ENCODE data around the gene COMMD1. TPM values are rescaled to one million over a fixed set of nuclear protein-coding genes. Genes with fewer than 3 reads are reported as not detected.

Gene COMMD1
- total RNA-seq, 5 donors from 2014 or later (not counting 1 experiment from before 2014, with no cell fraction given) = 18.2 to 23.8 (median 19.6) TPM

DNA sequence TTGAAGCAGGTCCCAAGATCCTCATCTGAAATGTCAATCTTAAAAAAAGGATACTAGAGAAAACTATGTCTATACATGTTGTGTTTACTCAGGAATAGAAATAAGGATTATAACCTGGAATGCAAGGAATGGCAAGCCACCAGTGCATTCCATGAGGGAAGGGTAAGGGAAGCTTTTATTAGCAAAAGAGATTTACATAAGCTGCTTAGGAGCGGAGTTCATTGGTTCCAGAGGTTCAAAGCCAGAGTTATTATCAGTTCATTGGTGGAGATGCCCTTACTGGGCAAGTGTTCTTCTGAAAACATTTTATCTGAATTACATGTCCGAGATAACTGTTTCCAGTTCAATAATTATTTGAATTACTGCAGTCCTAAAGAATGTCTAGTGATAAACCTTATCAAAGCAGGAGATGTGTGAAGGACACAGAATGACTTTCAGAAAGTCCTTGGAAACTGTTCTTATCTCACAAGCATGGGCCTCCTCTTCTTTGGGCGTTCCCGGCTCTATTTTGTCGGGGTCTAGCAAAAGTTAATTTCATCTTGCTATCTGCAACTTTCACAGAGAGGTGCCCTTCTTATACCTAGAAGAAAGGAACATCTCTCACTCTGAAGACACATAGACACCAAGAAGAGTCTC, 23.5 kb downstream of the COMMD1 start:
- DNase-seq (no peak), ATAC-seq (replicated peaks in 1 of 4) (no peak)
- Mint-ChIP-seq H3K4me3 (no peak overlapping the region), H3K27ac (no peak overlapping the region), H3K4me1 (peaks cover 0 to 14% (median 1%) of the 10 kb centered on the region in 3 donors), H3K9me3 (no peaks in the 10 kb centered on the region), H3K36me3 (peaks cover 18% of the 10 kb centered on the region), H3K27me3 (no peaks in the 10 kb centered on the region)
- CTCF ChIA-PET = no interaction called here
- Histone ChIP-seq H3K36me3 (ENCODE audit: control insufficient read depth in 2 of 2, extremely low read depth in 1 of 2, insufficient read depth in 1 of 2, low read length in 1 of 2) (peaks cover 0 to 5% of the 10 kb centered on the region in 2 donors), H3K27me3 (replicated peaks in 1 of 2; ENCODE audit: control insufficient read depth in 2 of 2, extremely low read depth in 1 of 2, insufficient read depth in 2 of 2, low read length in 1 of 2) (no peaks in the 10 kb centered on the region), H3K9me3 (no peaks in the 10 kb centered on the region), H3K4me3 (ENCODE audit: control insufficient read depth in 1 of 2, extremely low read depth in 1 of 2, low read length in 1 of 2) (no peak overlapping the region), H3K27ac (ENCODE audit: low read length) (no peak overlapping the region), H3K4me1 (ENCODE audit: control insufficient read depth in 1 of 2, extremely low read depth in 1 of 2, insufficient read depth in 2 of 2, low read length in 2 of 2) (no peaks in the 10 kb centered on the region)
- POLR2A ChIA-PET = no interaction called here
- 96% methylated on average over 4 of the region's 5 CpGs for WGBS (ENCODE audit: insufficient coverage)

DNA sequence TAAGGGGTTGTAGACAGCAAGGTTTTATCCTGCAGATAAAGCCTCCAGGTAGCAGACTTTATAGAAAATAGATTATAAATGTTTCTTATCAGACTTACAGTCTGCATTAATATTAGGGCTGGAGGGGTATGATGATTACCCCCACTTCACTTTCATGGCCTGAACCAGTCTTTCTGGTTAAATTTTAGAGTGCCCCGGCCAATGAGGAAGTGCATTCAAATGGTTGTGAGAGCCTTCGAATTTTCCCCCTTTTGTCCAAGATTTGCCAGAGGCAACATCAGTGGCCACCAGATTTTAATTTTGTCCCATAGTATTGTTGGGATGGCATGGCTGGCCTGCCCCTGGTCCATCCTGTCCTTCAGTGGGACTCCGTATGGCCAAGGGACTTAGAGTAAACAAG, 31.6 kb downstream of the COMMD1 start:
- DNase-seq = no peak
- peaks cover 15% of the 10 kb centered on the region for H3K36me3 Mint-ChIP-seq
- Histone ChIP-seq H3K4me3 (ENCODE audit: control insufficient read depth in 1 of 2, extremely low read depth in 1 of 2, low read length in 1 of 2) (no peak overlapping the region), H3K27me3 (replicated peaks in 1 of 2; ENCODE audit: control insufficient read depth in 2 of 2, extremely low read depth in 1 of 2, insufficient read depth in 2 of 2, low read length in 1 of 2) (no peaks in the 10 kb centered on the region), H3K9me3 (no peaks in the 10 kb centered on the region), H3K4me1 (ENCODE audit: control insufficient read depth in 1 of 2, extremely low read depth in 1 of 2, insufficient read depth in 2 of 2, low read length in 2 of 2) (no peaks in the 10 kb centered on the region), H3K27ac (ENCODE audit: low read length) (no peak overlapping the region), H3K36me3 (ENCODE audit: control insufficient read depth in 2 of 2, extremely low read depth in 1 of 2, insufficient read depth in 1 of 2, low read length in 1 of 2) (peaks cover 0 to 3% of the 10 kb centered on the region in 2 donors)
- H3K9me3 Mint-ChIP-seq = no peaks in the 10 kb centered on the region
- no peaks in the 10 kb centered on the region for H3K27me3 Mint-ChIP-seq
- no peak overlapping the region for H3K4me3 Mint-ChIP-seq
- POLR2A ChIA-PET = no interaction called here
- WGBS (ENCODE audit: insufficient coverage) = 100% methylated on average over 2 of the region's 3 CpGs
- ATAC-seq (replicated peaks in 1 of 4) = no peak
- no peak overlapping the region for H3K27ac Mint-ChIP-seq
- CTCF ChIA-PET = interaction anchor here in 1 of 2 donors (0.6 kb wide), 1 partner anchor 419 kb away, joined by 3 read pairs; no protein-coding TSS in a partner anchor
- H3K4me1 Mint-ChIP-seq = peaks cover 0 to 6% (median 1%) of the 10 kb centered on the region in 3 donors

- no peaks in the 10 kb centered on the region for H3K27me3 ChIP-seq (replicated peaks in 1 of 2; ENCODE audit: control insufficient read depth in 2 of 2, extremely low read depth in 1 of 2, insufficient read depth in 2 of 2, low read length in 1 of 2)
- no CpG with 5 or more reads among the region's 5 CpGs for WGBS (ENCODE audit: insufficient coverage)
- ChIA-PET CTCF (interaction anchor here in 1 of 2 donors (0.5 kb wide), 1 partner anchor 19 kb away, joined by 3 read pairs; no protein-coding TSS in a partner anchor), POLR2A (interaction anchor here in 1 of 2 donors (0.6 kb wide), 2 partner anchors 19 to 1843 kb away, joined by 3 read pairs; no protein-coding TSS in a partner anchor)
- no peaks in the 10 kb centered on the region for H3K4me1 ChIP-seq (ENCODE audit: control insufficient read depth in 1 of 2, extremely low read depth in 1 of 2, insufficient read depth in 2 of 2, low read length in 2 of 2)
- DNase-seq = no peak
- no peak for ATAC-seq (replicated peaks in 1 of 4)
- Mint-ChIP-seq H3K4me1 (no peaks in the 10 kb centered on the region), H3K9me3 (no peaks in the 10 kb centered on the region), H3K27ac (no peak overlapping the region), H3K27me3 (no peaks in the 10 kb centered on the region), H3K4me3 (no peak overlapping the region), H3K36me3 (peaks cover 11% of the 10 kb centered on the region)
- no peak overlapping the region for H3K4me3 ChIP-seq (ENCODE audit: control insufficient read depth in 1 of 2, extremely low read depth in 1 of 2, low read length in 1 of 2)
- H3K36me3 ChIP-seq (ENCODE audit: control insufficient read depth in 2 of 2, extremely low read depth in 1 of 2, insufficient read depth in 1 of 2, low read length in 1 of 2) = peaks cover 0 to 3% of the 10 kb centered on the region in 2 donors
- H3K27ac ChIP-seq (ENCODE audit: low read length) = no peak overlapping the region
- no peaks in the 10 kb centered on the region for H3K9me3 ChIP-seq
Observed at GRCh38 chr2:61937886-61938285, 32.4 kb downstream of the COMMD1 start.

- CTCF ChIA-PET = interaction anchor here in 1 of 2 donors (0.5 kb wide), 1 partner anchor 19 kb away, joined by 3 read pairs; no protein-coding TSS in a partner anchor
- WGBS (ENCODE audit: insufficient coverage) = 85% methylated on average over 2 of the region's 3 CpGs
- no peaks in the 10 kb centered on the region for H3K4me1 Mint-ChIP-seq
- no peaks in the 10 kb centered on the region for H3K9me3 Mint-ChIP-seq
- Histone ChIP-seq H3K4me3 (ENCODE audit: control insufficient read depth in 1 of 2, extremely low read depth in 1 of 2, low read length in 1 of 2) (no peak overlapping the region), H3K4me1 (ENCODE audit: control insufficient read depth in 1 of 2, extremely low read depth in 1 of 2, insufficient read depth in 2 of 2, low read length in 2 of 2) (no peaks in the 10 kb centered on the region), H3K27ac (ENCODE audit: low read length) (no peak overlapping the region), H3K36me3 (ENCODE audit: control insufficient read depth in 2 of 2, extremely low read depth in 1 of 2, insufficient read depth in 1 of 2, low read length in 1 of 2) (peaks cover 0 to 3% of the 10 kb centered on the region in 2 donors), H3K27me3 (replicated peaks in 1 of 2; ENCODE audit: control insufficient read depth in 2 of 2, extremely low read depth in 1 of 2, insufficient read depth in 2 of 2, low read length in 1 of 2) (no peaks in the 10 kb centered on the region), H3K9me3 (no peaks in the 10 kb centered on the region)
- H3K36me3 Mint-ChIP-seq = peaks cover 16% of the 10 kb centered on the region
- H3K27ac Mint-ChIP-seq = no peak overlapping the region
- H3K27me3 Mint-ChIP-seq = no peaks in the 10 kb centered on the region
- POLR2A ChIA-PET = interaction anchor here in 1 of 2 donors (0.6 kb wide), 1 partner anchor 1843 kb away, joined by 3 read pairs; no protein-coding TSS in a partner anchor
- DNase-seq (no peak), ATAC-seq (replicated peaks in 1 of 4) (no peak)
- H3K4me3 Mint-ChIP-seq = no peak overlapping the region
Observed at GRCh38 chr2:61938511-61938910, 33.0 kb downstream of the COMMD1 start.

DNA sequence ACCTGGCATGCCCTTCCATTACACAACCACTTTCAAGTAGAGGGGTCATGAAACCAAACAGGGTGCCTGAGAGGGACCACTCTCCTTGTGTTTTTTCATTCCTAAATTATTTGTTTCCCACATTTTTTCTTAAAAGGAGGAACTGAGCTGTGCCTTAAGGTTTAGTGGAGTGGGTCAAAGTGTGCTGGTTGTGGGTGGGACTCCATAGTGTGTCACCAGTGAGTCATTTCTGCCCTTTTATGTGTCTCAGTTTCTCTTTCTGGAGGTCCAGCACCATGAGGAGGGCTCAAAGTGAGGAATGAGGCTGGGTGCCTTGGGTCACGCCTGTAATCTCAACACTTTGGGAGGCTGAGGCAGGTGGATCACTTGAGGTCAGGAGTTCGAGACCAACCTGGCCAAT, 37.8 kb downstream of the COMMD1 start:
- H3K9me3 ChIP-seq = no peaks in the 10 kb centered on the region
- H3K4me1 ChIP-seq (ENCODE audit: control insufficient read depth in 1 of 2, extremely low read depth in 1 of 2, insufficient read depth in 2 of 2, low read length in 2 of 2) = no peaks in the 10 kb centered on the region
- POLR2A ChIA-PET = no interaction called here
- ATAC-seq (replicated peaks in 1 of 4) (no peak), DNase-seq (no peak)
- H3K36me3 ChIP-seq (ENCODE audit: control insufficient read depth in 2 of 2, extremely low read depth in 1 of 2, insufficient read depth in 1 of 2, low read length in 1 of 2) = no peaks in the 10 kb centered on the region
- Mint-ChIP-seq H3K36me3 (peaks cover 12% of the 10 kb centered on the region), H3K4me1 (no peaks in the 10 kb centered on the region), H3K27me3 (no peaks in the 10 kb centered on the region), H3K4me3 (no peak overlapping the region), H3K27ac (no peak overlapping the region), H3K9me3 (no peaks in the 10 kb centered on the region)
- H3K27ac ChIP-seq (ENCODE audit: low read length) = no peak overlapping the region
- 85% methylated on average over 2 of the region's 2 CpGs for WGBS (ENCODE audit: insufficient coverage)
- H3K4me3 ChIP-seq (ENCODE audit: control insufficient read depth in 1 of 2, extremely low read depth in 1 of 2, low read length in 1 of 2) = no peak overlapping the region
- H3K27me3 ChIP-seq (replicated peaks in 1 of 2; ENCODE audit: control insufficient read depth in 2 of 2, extremely low read depth in 1 of 2, insufficient read depth in 2 of 2, low read length in 1 of 2) = no peaks in the 10 kb centered on the region
- CTCF ChIA-PET = no interaction called here

GRCh38 chr2:61946666-61947065, 41.2 kb downstream of the COMMD1 start:
- Mint-ChIP-seq H3K36me3 (peaks cover 25% of the 10 kb centered on the region), H3K4me3 (no peak overlapping the region), H3K4me1 (peaks cover 0 to 1% (median 0%) of the 10 kb centered on the region in 3 donors), H3K27ac (no peak overlapping the region), H3K27me3 (no peaks in the 10 kb centered on the region), H3K9me3 (no peaks in the 10 kb centered on the region)
- DNase-seq = no peak
- H3K27ac ChIP-seq (ENCODE audit: low read length) = no peak overlapping the region
- POLR2A ChIA-PET = no interaction called here
- H3K4me1 ChIP-seq (ENCODE audit: control insufficient read depth in 1 of 2, extremely low read depth in 1 of 2, insufficient read depth in 2 of 2, low read length in 2 of 2) = no peaks in the 10 kb centered on the region
- H3K36me3 ChIP-seq (ENCODE audit: control insufficient read depth in 2 of 2, extremely low read depth in 1 of 2, insufficient read depth in 1 of 2, low read length in 1 of 2) = no peaks in the 10 kb centered on the region
- H3K9me3 ChIP-seq = no peaks in the 10 kb centered on the region
- CTCF ChIA-PET = no interaction called here
- ATAC-seq (replicated peaks in 1 of 4) = no peak
- 90% methylated on average over 2 of the region's 4 CpGs for WGBS (ENCODE audit: insufficient coverage)
- H3K4me3 ChIP-seq (ENCODE audit: control insufficient read depth in 1 of 2, extremely low read depth in 1 of 2, low read length in 1 of 2) = no peak overlapping the region
- no peaks in the 10 kb centered on the region for H3K27me3 ChIP-seq (replicated peaks in 1 of 2; ENCODE audit: control insufficient read depth in 2 of 2, extremely low read depth in 1 of 2, insufficient read depth in 2 of 2, low read length in 1 of 2)

Measured in T-cell (primary cell).